Glutamatergic neuron (in vitro differentiated cells): ENCODE measurements around the gene MFSD12. TPM values are rescaled to one million over a fixed set of nuclear protein-coding genes. Genes with fewer than 3 reads are reported as not detected.

Experiments used
- DNase-seq: peaks from one replicate; pipeline ENCODE4 v3.0.0; 2022
- H3K27ac Mint-ChIP-seq: one replicate; pipeline ENCODE4 v1.8.0; 2020; ENCODE audit warnings: mild to moderate bottlenecking, mixed read lengths, inconsistent platforms; ENCODE audit not compliant: unreplicated experiment
- H3K27me3 Mint-ChIP-seq: one replicate; pipeline ENCODE4 v1.8.0; 2020; ENCODE audit warnings: mild to moderate bottlenecking, moderate library complexity, mixed read lengths, inconsistent platforms; ENCODE audit not compliant: unreplicated experiment
- H3K36me3 Mint-ChIP-seq: one replicate; pipeline ENCODE4 v1.8.0; 2020; ENCODE audit warnings: mild to moderate bottlenecking, mixed read lengths, inconsistent platforms; ENCODE audit not compliant: unreplicated experiment
- H3K4me1 Mint-ChIP-seq: one replicate; pipeline ENCODE4 v1.8.0; 2020; ENCODE audit warnings: mild to moderate bottlenecking, low read depth, mixed read lengths, inconsistent platforms; ENCODE audit not compliant: unreplicated experiment
- H3K4me3 Mint-ChIP-seq: one replicate; pipeline ENCODE4 v1.8.0; 2020; ENCODE audit warnings: mild to moderate bottlenecking, mixed read lengths, inconsistent platforms; ENCODE audit not compliant: unreplicated experiment
- H3K9me3 Mint-ChIP-seq: one replicate; pipeline ENCODE4 v1.8.0; 2020; ENCODE audit warnings: mild to moderate bottlenecking, moderate library complexity, mixed read lengths, inconsistent platforms; ENCODE audit not compliant: unreplicated experiment
- total RNA-seq: library from RNA; stranded (reverse); fragmentation: NEBNext Ultra II Directional; extraction: Animal tissue kit (Norgen Biotek cat#: 25700); gene quantifications from one replicate; pipeline ENCODE4 v1.2.1, GENCODE V29; 2021; ENCODE audit not compliant: unreplicated experiment
- TF ChIP-seq, protein P1 (sequence below): fragments of 200-600 bp; sonication (generic); IDR thresholded peaks from one replicate; pipeline ENCODE4 v1.5.0; 2021; ENCODE audit not compliant: partially characterized antibody, unreplicated experiment

The MFSD12 gene
- total RNA-seq, 1 donor from 2014 or later, result 134 TPM

DNA sequence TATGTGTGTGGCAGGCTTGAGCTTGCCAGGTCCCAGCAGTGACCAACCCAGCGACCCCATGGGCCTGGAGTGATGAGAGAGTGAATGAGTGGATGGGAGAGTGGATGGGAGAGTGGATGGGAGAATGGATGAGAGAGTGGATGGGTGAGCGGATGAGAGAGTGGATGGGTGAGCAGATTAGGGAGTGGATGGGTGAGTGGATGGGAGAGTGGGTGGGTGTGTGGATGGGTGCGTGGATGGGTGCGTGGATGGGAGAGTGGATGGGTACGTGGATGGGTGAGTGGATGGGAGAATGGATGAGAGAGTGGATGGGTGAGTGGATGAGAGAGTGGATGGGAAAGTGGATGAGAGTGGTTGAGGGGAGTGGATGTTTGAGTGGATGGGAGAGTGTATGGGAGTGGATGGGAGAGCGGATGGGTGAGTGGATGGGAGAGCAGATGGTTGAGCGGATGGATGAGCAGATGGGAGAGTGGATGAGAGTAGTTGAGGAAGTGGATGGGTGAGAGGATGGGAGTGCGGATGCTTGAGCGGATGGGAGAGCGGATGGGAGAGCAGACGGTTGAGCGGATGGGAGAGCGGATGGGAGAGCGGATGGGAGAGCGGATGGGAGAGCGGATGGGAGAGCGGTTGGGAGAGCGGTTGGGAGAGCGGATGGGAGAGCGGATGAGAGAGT is 28.7 kb downstream of the MFSD12 start:
- H3K27me3 Mint-ChIP-seq, result peaks cover 4% of the 10 kb centered on the region

DNA sequence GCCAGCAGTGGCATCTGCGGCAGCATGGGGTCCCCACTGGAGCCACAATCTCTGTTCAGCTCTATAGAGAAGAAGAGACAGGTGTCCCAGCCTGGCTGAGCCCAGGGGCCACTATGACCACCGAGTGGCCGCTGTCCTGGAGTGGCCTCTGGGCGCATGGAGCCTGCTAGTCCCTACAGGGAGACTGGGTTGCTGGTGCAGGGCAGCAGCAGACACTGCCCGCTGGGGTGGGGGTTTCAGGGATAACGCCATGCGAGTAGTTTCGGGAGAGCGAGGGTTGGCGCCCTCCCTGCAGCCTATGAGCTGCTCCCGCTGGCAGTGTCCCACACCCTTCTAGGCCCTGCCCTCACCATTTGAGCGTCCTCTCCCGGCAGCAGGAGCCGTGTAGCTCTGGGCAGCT is 29.3 kb downstream of the MFSD12 start:
- H3K4me1 Mint-ChIP-seq, result peaks cover 9% of the 10 kb centered on the region
- TF ChIP-seq, protein P1, sequence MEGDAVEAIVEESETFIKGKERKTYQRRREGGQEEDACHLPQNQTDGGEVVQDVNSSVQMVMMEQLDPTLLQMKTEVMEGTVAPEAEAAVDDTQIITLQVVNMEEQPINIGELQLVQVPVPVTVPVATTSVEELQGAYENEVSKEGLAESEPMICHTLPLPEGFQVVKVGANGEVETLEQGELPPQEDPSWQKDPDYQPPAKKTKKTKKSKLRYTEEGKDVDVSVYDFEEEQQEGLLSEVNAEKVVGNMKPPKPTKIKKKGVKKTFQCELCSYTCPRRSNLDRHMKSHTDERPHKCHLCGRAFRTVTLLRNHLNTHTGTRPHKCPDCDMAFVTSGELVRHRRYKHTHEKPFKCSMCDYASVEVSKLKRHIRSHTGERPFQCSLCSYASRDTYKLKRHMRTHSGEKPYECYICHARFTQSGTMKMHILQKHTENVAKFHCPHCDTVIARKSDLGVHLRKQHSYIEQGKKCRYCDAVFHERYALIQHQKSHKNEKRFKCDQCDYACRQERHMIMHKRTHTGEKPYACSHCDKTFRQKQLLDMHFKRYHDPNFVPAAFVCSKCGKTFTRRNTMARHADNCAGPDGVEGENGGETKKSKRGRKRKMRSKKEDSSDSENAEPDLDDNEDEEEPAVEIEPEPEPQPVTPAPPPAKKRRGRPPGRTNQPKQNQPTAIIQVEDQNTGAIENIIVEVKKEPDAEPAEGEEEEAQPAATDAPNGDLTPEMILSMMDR, result no peak

More for the DNA sequence above, 28.7 kb downstream of the MFSD12 start:
- Mint-ChIP-seq H3K27ac (no peak overlapping the region), H3K9me3 (peaks cover 6% of the 10 kb centered on the region), H3K4me3 (no peak overlapping the region), H3K4me1 (peaks cover 9% of the 10 kb centered on the region), H3K36me3 (peaks cover 5% of the 10 kb centered on the region)
- DNase-seq, result no peak
- TF ChIP-seq, protein P1, result no peak

DNA sequence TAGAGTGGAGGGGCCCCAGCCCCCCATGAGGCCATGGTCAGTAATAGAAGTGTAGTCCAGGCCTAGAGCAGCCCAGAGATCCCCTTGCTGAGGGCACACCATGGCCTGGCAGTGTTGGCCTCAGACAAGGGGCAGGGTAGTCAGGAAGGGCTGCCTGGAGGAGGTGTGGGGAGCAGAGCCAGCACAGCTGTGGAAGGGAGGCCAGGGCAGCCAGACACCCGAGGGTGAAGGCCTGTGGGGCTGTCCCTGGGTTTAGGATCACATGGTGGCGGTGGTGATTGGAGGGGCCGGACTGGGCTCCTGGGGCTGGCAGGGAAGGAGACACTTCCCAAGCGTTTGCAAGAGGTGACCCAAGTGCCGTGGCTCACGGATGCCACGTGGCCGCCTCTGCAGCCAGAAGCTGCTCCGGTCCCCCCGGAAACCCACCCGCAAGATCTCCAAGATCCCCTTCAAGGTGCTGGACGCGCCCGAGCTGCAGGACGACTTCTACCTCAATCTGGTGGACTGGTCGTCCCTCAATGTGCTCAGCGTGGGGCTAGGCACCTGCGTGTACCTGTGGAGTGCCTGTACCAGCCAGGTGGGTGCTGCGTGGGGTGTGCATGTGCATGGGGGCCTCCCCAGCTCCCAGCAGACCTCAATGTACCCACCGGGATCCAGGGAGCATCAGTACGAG is 30.0 kb downstream of the MFSD12 start:
- Mint-ChIP-seq H3K4me3 (no peak overlapping the region), H3K27ac (no peak overlapping the region), H3K4me1 (peaks cover 9% of the 10 kb centered on the region), H3K27me3 (peaks cover 4% of the 10 kb centered on the region), H3K9me3 (peaks cover 6% of the 10 kb centered on the region), H3K36me3 (peaks cover 5% of the 10 kb centered on the region)
- TF ChIP-seq, protein P1, result no peak
- no peak for DNase-seq

More for the DNA sequence above, 29.3 kb downstream of the MFSD12 start:
- H3K4me3 Mint-ChIP-seq, result no peak overlapping the region
- H3K27me3 Mint-ChIP-seq, result peaks cover 4% of the 10 kb centered on the region
- H3K9me3 Mint-ChIP-seq, result peaks cover 6% of the 10 kb centered on the region
- no peak overlapping the region for H3K27ac Mint-ChIP-seq
- DNase-seq, result no peak
- H3K36me3 Mint-ChIP-seq, result peaks cover 5% of the 10 kb centered on the region

DNA sequence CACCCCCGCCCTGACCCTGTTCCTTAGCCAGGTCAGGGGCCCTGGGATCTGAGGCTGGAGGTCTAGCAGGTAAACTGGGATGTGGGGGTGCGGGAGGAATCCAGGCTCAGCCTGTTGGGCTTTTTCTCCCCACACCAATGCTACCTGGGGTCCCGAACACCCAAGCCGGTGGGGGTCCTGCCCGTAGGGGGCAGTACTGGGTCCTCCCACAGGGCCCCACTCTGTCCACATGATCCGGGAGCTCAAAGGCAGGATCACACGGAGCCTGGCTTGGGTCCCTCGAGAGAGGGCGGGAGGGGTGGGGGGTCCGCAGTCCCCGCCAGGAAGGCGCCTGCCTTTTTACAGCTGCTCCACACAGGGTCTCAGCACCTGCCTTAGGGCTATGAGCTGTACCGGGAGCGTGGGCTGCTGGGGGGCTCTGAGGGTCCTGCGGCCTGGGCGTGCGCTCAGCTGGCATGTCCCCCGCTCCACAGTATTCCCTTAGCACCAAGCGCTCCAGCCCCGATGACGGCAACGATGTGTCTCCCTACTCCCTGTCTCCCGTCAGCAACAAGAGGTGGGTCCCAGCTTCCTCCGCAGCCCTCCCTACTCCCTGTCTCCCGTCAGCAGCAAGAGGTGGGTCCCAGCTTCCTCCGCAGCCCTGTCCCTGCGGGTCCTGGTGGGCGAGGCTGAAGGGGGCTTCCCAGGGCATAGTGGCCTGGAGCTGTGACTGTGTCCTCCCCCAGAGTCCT is 30.7 kb downstream of the MFSD12 start:
- no peak for DNase-seq
- Mint-ChIP-seq H3K27me3 (peaks cover 8% of the 10 kb centered on the region), H3K4me3 (no peak overlapping the region), H3K36me3 (peaks cover 5% of the 10 kb centered on the region), H3K27ac (no peak overlapping the region), H3K9me3 (peaks cover 8% of the 10 kb centered on the region), H3K4me1 (peaks cover 9% of the 10 kb centered on the region)
- TF ChIP-seq, protein P1, result peak; percentile 25
